GM19372 (cell line): ENCODE data around the gene CDK10.
"Not testable (repeated sequence)": the region's sequence is repeated elsewhere in the genome, so short reads cannot be mapped to it uniquely, and the experiment has no call there.

ENCODE experiments used
- ATAC-seq: cut with Tn5 transposase; IDR thresholded peaks from one replicate; pipeline ENCODE4 v1.9.1; 2021; ENCODE audit warnings: mild to moderate bottlenecking, low read depth, moderate library complexity; ENCODE audit not compliant: unreplicated experiment

The CDK10 gene, protein sequence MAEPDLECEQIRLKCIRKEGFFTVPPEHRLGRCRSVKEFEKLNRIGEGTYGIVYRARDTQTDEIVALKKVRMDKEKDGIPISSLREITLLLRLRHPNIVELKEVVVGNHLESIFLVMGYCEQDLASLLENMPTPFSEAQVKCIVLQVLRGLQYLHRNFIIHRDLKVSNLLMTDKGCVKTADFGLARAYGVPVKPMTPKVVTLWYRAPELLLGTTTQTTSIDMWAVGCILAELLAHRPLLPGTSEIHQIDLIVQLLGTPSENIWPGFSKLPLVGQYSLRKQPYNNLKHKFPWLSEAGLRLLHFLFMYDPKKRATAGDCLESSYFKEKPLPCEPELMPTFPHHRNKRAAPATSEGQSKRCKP

DNA sequence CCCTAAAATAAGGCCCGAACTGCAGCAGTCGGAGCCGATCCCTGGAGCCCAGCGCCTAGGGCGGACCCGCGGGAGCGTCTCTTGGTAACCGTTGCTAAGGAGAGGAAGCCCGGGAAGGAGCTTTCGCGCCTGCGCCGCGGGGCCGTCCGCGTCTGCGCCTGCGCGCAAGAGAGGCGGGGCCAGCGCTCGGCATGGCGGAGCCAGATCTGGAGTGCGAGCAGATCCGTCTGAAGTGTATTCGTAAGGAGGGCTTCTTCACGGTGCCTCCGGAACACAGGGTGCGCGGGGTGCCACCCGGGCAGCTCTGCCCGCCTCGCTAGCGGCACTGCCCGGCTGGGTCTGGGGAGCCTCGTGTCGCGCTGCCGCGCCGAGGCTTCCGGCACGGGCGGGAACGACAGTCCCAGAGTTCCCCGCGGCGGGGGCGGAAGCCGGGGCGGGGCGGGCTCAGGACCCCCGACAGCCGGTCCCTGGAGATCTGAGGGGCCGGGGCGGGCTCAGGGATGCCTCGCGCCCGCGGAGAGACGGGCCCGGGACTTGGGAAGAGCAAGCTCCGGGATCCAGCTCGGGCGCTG is at the start of gene CDK10:
Gene CDK10, plus strand, starts transcription at position 170 of the 572 bp plus-strand sequence. Its CDS starts 22 bp downstream, at position 192.
- ATAC-seq, result peak; percentile 78

DNA sequence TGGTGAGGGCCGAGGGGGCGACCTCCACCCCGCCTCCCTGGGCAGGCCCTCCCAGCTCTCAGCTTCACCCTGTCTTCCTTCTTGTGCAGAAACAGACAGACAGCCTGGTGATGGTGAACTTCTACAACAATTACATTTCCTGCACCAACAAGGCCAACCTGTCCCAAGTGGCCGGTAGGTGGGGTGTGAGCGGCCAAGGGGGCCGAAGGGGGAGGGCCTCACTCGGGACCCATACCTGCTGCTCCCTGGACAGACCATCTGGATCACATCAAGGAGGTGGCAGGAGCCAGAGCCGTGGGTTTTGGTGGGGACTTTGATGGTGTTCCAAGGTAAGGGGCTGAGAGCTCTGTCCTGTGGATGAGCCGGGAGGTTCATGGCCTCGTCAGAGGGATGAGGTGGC is 49.1 kb upstream of the CDK10 start:
- ATAC-seq, result no peak

- no peak for ATAC-seq
Measured at GRCh38 chr16:89638455-89638854, 48.0 kb upstream of the CDK10 start.

DNA sequence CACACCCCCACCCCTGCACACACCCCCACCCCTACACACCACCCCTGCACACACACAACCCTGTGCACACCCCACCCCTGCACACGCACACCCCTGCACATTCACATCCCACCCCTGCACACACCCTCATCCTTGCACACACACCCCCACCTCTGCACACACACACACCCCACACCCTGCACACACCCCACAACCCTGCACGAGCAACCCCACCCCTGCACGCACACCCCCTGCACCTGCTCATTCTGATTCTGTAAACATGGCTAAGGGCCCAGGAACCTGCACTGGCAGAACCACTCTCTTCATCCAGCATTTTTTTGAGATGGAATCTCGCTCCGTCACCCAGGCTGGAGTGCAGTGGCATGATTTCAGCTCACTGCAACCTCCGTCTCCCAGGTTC is 47.1 kb upstream of the CDK10 start:
- no peak for ATAC-seq

DNA sequence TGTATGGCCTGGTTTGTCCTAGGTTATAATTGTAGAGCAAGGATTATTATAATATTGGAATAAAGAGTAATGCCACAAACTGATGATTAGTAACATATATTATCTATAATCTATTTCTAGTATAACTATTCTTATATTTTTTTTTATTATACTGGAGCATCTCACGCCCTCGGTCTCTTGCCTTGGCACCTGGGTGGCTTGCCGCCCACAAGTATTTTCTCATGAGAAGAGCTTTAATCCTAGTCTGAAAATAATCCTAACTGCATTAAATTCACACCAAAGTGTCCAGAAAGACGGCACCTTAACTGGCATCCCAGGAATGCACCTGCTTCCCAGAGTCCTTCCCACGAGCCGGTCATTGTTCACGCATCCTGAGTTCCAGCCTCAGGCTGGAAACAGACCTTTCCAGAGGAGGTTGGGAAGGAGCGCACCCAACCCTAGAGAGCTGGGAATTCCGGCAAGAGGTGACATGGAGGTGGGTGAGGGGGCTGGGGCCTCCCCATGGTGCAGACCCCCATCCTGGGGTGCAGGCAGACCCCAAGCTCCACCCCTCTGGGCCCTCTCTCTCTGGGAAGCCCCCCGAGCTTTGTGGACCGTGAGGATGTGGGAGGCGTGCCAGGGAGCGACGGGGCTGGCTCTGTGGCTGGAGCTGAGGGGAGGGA is 44.9 kb upstream of the CDK10 start:
- no peak for ATAC-seq

DNA sequence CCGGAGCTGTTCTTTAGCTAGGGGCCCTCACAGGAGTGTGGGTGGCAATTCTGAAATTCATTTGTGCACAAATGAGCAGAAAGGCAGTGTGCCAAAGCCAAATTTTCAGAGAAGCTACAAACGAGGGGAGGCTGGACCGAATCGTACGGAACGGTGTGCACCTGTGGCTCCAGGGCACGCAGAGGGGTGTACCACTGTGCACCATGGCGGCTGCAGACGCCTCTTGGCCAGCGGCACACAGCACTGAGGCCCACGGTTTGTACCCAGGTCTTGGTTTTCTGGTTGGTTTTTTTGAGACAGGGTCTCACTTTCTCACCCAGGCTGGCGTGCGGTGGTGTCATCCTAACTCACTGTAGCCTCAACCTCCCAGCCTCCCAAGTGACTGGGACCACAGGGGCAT is 43.9 kb upstream of the CDK10 start:
- ATAC-seq, result no peak

- no peak for ATAC-seq
Measured at GRCh38 chr16:89643769-89644300, 42.7 kb upstream of the CDK10 start.

DNA sequence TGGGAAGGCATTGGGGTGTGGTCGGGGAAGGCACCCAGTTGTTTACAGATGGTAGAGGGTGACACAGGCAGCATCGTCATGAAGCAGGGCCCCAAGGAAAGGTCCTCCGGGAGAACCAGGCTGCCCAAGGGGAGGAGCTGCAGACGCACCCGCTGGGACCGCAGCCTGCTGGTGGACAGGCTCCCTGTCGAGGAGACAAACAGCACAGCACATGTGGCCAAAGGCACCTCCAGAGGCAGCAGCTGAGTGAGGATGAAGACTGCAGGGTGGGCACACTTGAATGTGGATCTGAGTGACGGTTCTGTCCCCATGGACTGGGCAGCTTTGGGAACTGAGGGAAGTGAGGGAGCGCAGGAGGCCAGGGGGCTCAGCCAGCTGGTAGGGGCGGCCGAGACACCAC is 41.4 kb upstream of the CDK10 start:
- ATAC-seq, result no peak

- ATAC-seq, result no peak
Measured at GRCh38 chr16:89646270-89646669, 40.2 kb upstream of the CDK10 start.

DNA sequence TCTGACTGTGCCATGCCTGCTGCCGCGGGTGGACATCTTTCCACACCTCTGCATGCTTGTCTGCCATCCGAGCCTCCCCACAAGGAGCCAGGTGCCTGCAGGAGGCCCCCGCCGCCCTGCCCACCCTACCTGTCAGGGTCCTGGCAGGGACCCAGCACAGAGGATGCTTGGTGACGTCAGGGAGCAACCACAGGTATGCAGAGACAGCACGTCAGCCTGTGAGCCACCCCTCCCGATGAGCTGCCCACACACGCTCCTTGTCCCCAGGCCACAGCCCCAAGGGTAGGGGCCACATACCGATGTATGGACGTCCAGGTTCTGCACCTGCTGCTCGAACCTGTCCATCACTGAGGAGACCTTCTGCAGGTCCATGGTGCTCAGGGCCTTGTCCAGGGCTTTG is 39.6 kb upstream of the CDK10 start:
- ATAC-seq, result no peak

DNA sequence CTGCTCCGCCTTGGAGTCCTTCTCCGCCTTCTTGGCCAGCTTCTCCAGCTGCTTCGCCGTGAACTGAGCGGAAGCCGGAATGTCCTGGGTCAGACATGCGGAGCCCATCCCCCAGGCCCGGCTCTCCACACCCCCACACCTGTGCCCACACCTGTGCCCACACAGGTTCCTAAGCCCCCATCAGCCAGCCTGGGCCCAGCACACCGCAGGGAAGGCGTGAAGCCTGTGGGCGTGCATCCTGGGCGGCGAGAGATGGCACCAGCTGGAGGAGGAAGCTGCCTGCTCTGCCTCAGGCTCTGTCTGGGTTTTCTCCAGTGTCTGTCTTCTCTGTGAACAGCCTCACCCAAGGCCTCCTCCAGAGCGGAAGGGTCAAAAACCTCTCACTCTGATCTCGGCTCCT is 34.9 kb upstream of the CDK10 start:
- ATAC-seq, result no peak

DNA sequence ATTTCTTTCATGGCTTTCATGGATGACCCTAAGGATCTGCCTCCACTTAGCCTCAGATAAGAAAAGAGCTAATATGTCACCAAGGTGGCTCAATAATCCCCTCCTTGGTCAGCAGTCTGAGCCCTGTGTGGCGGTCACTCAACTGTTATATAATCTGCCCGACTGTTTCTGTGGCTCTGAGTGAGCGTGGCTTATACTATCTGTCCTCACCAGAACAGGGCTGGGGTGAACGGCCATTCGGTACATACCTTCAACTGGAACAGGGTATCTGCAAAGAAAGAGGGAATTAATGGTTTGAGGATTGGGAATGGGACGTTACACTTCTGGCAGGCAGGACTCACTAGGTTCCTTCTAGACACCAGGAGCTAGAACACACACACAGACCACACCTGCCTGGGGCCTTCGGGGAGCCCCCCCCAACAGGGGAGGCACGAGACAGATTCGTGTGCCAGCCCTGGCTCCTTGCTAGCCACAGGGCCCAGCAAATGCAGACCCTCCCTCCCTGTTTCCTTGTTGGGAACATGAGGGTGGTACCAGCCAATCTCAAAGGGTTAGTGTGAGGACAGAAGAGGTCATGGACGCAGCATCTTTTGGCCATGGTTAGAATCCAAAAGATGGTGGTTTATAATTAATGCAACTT is 32.7 kb upstream of the CDK10 start:
- ATAC-seq, result no peak

GRCh38 chr16:89655062-89655643 is 31.3 kb upstream of the CDK10 start:
- no peak for ATAC-seq

DNA sequence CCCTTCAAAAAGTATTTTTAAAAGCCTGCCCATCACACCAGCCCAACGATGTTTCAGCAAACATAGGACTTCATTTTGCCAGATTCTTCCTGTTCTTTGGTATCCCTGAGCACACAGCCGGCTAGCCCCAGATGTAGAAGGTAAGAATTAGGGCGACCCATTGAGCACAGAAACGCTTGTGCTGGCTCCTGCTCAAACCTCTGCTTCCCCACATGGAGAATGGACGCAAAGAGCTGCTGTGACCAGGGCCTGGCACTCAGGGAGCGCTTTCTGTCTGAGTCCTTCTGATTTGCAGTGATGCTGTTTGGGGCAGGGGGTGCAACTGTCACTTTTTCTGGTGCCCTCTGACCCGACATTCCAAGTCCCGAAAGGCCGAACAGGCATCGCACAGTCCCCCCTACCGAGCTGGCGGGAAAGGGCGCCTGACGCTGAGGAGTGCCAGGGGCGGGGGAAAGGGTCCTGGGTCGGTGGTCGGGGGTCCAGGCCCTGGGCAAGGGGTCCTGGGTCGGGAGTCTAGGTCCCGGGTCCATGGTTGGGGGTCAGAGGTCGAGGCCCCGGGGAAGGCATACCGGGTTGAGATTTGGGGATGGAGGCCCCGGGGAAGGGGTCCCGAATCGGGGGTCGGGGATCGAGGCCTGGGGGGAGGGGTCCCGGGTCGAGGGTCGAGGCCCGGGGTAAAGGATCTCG is 29.9 kb upstream of the CDK10 start:
- no peak for ATAC-seq

GRCh38 chr16:89657442-89658220 is 28.9 kb upstream of the CDK10 start, which contains the start of the genes CHMP1A and SPATA33:
Gene CHMP1A (minus strand): TSS chr16:89657708. CDS start chr16:89657588, 120 bp downstream.
Gene SPATA33 (plus strand): TSS chr16:89657836. CDS start chr16:89657912, 76 bp downstream.
- peak; percentile 92 for ATAC-seq

DNA sequence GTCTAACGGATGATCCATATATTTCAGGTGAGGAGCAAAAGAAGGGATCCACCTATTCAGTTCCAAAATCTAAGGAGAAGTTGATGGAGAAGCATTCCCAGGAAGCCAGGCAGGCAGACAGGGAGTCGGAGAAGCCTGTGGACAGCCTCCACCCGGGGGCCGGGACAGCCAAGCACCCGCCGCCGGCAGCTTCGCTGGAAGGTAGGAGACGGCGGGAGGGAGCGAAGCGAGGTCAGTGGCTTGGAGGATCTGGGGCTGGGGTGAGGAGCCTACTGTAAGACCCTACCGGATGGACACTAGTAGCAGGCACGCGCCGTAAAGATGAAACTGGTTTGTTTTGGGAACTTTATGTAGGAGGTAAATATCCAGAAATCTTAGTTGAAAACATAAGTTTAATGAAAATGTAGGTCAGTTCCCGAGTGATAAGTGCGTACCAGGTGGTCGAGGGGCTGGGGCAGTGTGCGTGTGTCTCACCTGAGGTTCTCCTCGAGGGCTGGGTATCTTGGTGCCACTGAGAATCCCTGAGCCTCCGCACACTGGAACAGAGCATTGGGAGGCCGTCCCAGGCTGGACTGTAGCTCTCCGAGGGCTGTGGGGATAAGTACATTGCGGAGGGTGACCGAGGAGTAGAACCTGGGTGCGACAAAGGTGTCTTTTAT is 28.1 kb upstream of the CDK10 start:
- no peak for ATAC-seq

- ATAC-seq, result no peak
Measured at GRCh38 chr16:89660146-89660545, 26.3 kb upstream of the CDK10 start.

DNA sequence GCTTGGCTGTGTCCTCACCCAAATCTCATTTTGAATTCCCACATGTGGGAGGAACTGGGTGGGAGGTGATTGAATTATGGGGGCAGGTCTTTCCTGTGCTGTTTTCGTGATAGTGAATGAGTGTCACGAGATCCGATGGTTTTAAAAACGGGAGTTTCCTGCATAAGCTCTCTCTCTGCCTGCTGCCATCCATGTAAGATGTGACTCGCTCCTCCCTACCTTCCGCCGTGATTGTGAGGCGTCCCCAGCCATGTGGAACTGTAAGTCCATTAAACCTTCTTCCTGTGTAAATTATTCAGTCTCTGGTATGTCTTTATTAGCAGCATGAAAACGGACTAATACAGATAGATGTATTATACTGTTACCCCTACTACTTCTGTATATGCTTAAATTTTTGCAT is 25.3 kb upstream of the CDK10 start:
- ATAC-seq, result no peak

DNA sequence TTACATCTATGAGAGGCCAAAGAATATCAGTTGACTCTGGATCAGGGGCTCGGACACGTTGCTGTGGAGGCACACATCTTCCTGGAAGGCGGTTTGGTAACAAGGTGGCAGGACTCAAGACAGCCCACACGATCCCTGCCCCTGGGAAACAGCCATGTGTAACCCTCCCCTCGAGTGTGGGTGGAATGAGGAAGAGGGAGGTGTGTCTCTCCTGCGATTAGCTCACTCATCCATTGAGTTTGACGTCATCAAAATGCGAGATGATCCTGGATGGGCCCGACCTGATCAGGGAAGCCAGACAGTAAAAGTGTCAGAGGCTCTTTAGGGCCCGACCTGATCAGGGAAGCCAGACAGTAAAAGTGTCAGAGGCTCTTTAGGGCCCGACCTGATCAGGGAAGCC is 22.3 kb upstream of the CDK10 start:
- ATAC-seq, result not testable (repeated sequence)
